HEK293T (cell line): Measurements from ENCODE around the gene RYR3.

Experiments
- ELF4 ChIP-seq: fragments of 450-650 bp; IDR thresholded peaks from 2 replicates; pipeline ENCODE4 v1.6.1; 2017; ENCODE audit warnings: antibody characterized with exemption
- FOXK2 ChIP-seq: fragments of 450-650 bp; IDR thresholded peaks from 2 replicates; pipeline ENCODE4 v1.6.1; 2016; ENCODE audit warnings: mild to moderate bottlenecking
- NFRKB ChIP-seq: fragments of 450-650 bp; IDR thresholded peaks from 2 replicates; pipeline ENCODE4 v1.6.1; 2016; ENCODE audit warnings: mild to moderate bottlenecking, moderate library complexity
- SP1 ChIP-seq: fragments of 450-650 bp; IDR thresholded peaks from 2 replicates; pipeline ENCODE4 v1.6.1; 2017

DNA sequence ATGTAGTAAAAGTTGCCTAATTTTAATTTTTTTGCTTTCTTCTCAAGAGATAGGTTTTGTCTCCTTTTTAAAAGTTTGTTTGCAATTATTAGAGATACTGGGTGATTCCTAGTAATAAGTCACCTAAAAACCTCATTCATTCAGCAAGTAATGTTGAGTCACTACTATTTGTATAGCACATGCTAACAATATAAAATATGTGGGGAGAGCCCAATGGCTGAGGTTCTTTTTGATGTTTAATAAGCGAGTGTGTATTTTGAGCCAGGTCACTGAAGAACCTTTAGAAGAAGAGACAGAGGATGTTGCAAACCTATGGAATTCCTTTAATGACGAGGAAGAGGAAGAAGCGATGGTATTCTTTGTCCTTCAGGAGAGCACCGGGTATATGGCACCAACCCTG is 533.8 kb downstream of the RYR3 start:
- no peak for TF ChIP-seq NFRKB
- no peak for TF ChIP-seq ELF4
- no peak for TF ChIP-seq FOXK2
- TF ChIP-seq SP1 = no peak
